GM23338 (cell line): ENCODE measurements around the gene SPI1. TPM values are rescaled to one million over a fixed set of nuclear protein-coding genes. Genes with fewer than 3 reads are reported as not detected.

Experiments used
- ATAC-seq: fragments of 200-7000 bp; cut with Tn5 transposase; 3 replicates; pipeline ENCODE4 v1.9.1; 2020
- DNase-seq: peaks from one replicate; pipeline ENCODE4 v3.0.0-alpha.2; 2015; ENCODE audit warnings: low spot score
- H2AFZ ChIP-seq: fragments of 200-600 bp; sonication (generic); 2 replicates; pipeline ENCODE4 v1.8.0; 2016; ENCODE audit warnings: antibody characterized with exemption, mild to moderate bottlenecking, moderate library complexity
- H3F3A ChIP-seq: fragments of 200-600 bp; sonication (generic); replicated peaks from 2 replicates; pipeline ENCODE4 v1.8.0; 2017; ENCODE audit warnings: antibody characterized with exemption, mixed run types, low read depth
- H3K27ac ChIP-seq: fragments of 200-600 bp; sonication (generic); 2 replicates; pipeline ENCODE4 v1.6.1; 2016; ENCODE audit warnings: low read depth
- H3K27me3 ChIP-seq: fragments of 200-600 bp; sonication (generic); 2 replicates; pipeline ENCODE4 v1.8.0; 2016; ENCODE audit warnings: mild to moderate bottlenecking, mixed run types, moderate library complexity; ENCODE audit not compliant: insufficient read depth
- H3K36me3 ChIP-seq: fragments of 200-600 bp; sonication (generic); 2 replicates; pipeline ENCODE4 v1.8.0; 2016; ENCODE audit warnings: mild to moderate bottlenecking; ENCODE audit not compliant: insufficient read depth
- H3K4me1 ChIP-seq: fragments of 200-600 bp; sonication (generic); 2 replicates; pipeline ENCODE4 v1.8.0; 2016; ENCODE audit warnings: mild to moderate bottlenecking, moderate library complexity; ENCODE audit not compliant: insufficient read depth
- H3K4me2 ChIP-seq: fragments of 200-600 bp; sonication (generic); 2 replicates; pipeline ENCODE4 v1.7.1; 2017; ENCODE audit warnings: mixed run types
- H3K4me3 ChIP-seq: fragments of 200-600 bp; sonication (generic); 2 replicates; pipeline ENCODE4 v1.6.1; 2016; ENCODE audit warnings: mixed run types
- H3K79me2 ChIP-seq: fragments of 200-600 bp; sonication (generic); replicated peaks from 2 replicates; pipeline ENCODE4 v1.8.0; 2017; ENCODE audit warnings: mild to moderate bottlenecking; ENCODE audit not compliant: insufficient read depth
- H3K9me2 ChIP-seq: fragments of 200-600 bp; sonication (generic); 2 replicates; pipeline ENCODE4 v1.8.0; 2017; ENCODE audit not compliant: insufficient read depth
- H4K20me1 ChIP-seq: fragments of 200-600 bp; sonication (generic); replicated peaks from 2 replicates; pipeline ENCODE4 v1.8.0; 2017; ENCODE audit warnings: mild to moderate bottlenecking; ENCODE audit not compliant: insufficient read depth
- H3K27ac Mint-ChIP-seq: 2 replicates; pipeline ENCODE4 v1.8.0; 2020; ENCODE audit warnings: inconsistent platforms, mild to moderate bottlenecking, moderate library complexity, mixed read lengths
- H3K27me3 Mint-ChIP-seq: 3 replicates; pipeline ENCODE4 v1.8.0; 2022; ENCODE audit warnings: low read depth, mild to moderate bottlenecking, moderate library complexity, mixed read lengths, inconsistent platforms; ENCODE audit not compliant: insufficient read depth, poor library complexity
- H3K36me3 Mint-ChIP-seq: 3 replicates; pipeline ENCODE4 v1.8.0; 2021; ENCODE audit warnings: low read depth, mild to moderate bottlenecking, inconsistent platforms, moderate library complexity, mixed read lengths
- H3K4me1 Mint-ChIP-seq: 3 replicates; pipeline ENCODE4 v1.8.0; 2020; ENCODE audit warnings: mild to moderate bottlenecking, inconsistent platforms, mixed read lengths
- H3K4me3 Mint-ChIP-seq: 3 replicates; pipeline ENCODE4 v1.8.0; 2021; ENCODE audit warnings: moderate library complexity, mild to moderate bottlenecking, inconsistent platforms, mixed read lengths
- H3K9me3 Mint-ChIP-seq: 3 replicates; pipeline ENCODE4 v1.8.0; 2020; ENCODE audit warnings: moderate library complexity, mild to moderate bottlenecking, inconsistent platforms, mixed read lengths
- CTCF ChIP-seq, 2 experiments: fragments of 200-600 bp in 1 of 2; sonication (generic) in 1 of 2; conservative IDR thresholded peaks; 2 replicates each; pipeline versions ENCODE4 v1.5.1 to v1.6.1; 2016 to 2017; ENCODE audit warnings: antibody characterized with exemption in 2 of 2, low read depth in 2 of 2, mild to moderate bottlenecking in 2 of 2, moderate library complexity in 1 of 2
- EZH2phosphoT487 ChIP-seq: fragments of 200-600 bp; sonication (generic); IDR thresholded peaks from one replicate; pipeline ENCODE4 v1.8.1; 2018; ENCODE audit warnings: antibody characterized with exemption; ENCODE audit not compliant: unreplicated experiment
- JUNB ChIP-seq: IDR thresholded peaks from one replicate; pipeline ENCODE4 v1.6.1; 2016; ENCODE audit warnings: antibody characterized with exemption; ENCODE audit not compliant: unreplicated experiment
- POLR2AphosphoS5 ChIP-seq: IDR thresholded peaks from 2 replicates; pipeline ENCODE4 v1.6.1; 2016; ENCODE audit warnings: antibody characterized with exemption, low read depth
- ZNF331 ChIP-seq: fragments of 250-450 bp; sonication (Bioruptor Pico); IDR thresholded peaks from 2 replicates; pipeline ENCODE4 v1.5.0; 2020; ENCODE audit warnings: low read depth, mild to moderate bottlenecking, moderate library complexity
- polyA plus RNA-seq: library from polyadenylated mRNA; unstranded; fragments of >200 nt; fragmentation: Nextera tagmentation; extraction: Ambion mirVana; gene quantifications from 2 replicates; pipeline ENCODE4 v1.2.1, GENCODE V29; 2016
- total RNA-seq: library from RNA; depleted of rRNA; stranded (reverse); fragments of >200 nt; shearing (Covaris generic); gene quantifications from 2 replicates; pipeline ENCODE4 v1.2.3, GENCODE V29; 2014

The SPI1 gene
- total and polyA plus RNA-seq, 2 experiments from 2014 or later: 0.23 TPM; not detected in 1

GRCh38 chr11:47329987-47330931 lies 48.1 kb downstream of the SPI1 start:
- Mint-ChIP-seq H3K4me1 (no peaks in the 10 kb centered on the region), H3K4me3 (no peak overlapping the region), H3K27ac (peak overlapping the region; percentile 44; the same call in 1 of the 2 replicates), H3K9me3 (no peaks in the 10 kb centered on the region), H3K36me3 (peaks cover 12% of the 10 kb centered on the region), H3K27me3 (peaks cover 13% of the 10 kb centered on the region)
- Histone ChIP-seq H3K4me1 (no peaks in the 10 kb centered on the region), H3K36me3 (no peaks in the 10 kb centered on the region), H3K79me2 (no peaks in the 10 kb centered on the region), H3F3A (no peaks in the 10 kb centered on the region), H3K4me3 (no peak overlapping the region), H2AFZ (no peak overlapping the region), H3K27ac (no peak overlapping the region), H3K4me2 (no peak overlapping the region), H4K20me1 (no peaks in the 10 kb centered on the region; the same call in 1 of the 2 replicates), H3K27me3 (no peaks in the 10 kb centered on the region), H3K9me2 (no peaks in the 10 kb centered on the region)
- TF ChIP-seq POLR2AphosphoS5: no peak
- no peak for TF ChIP-seq ZNF331
- peak in 1 of 2 experiments; percentile 28; a peak in 2 of 4 replicates for TF ChIP-seq CTCF (conservative IDR thresholded peaks at IDR 0.05; ENCODE audit: low read depth in 2 of 2)
- DNase-seq (peak; percentile 48), ATAC-seq (peak; percentile 74)

DNA sequence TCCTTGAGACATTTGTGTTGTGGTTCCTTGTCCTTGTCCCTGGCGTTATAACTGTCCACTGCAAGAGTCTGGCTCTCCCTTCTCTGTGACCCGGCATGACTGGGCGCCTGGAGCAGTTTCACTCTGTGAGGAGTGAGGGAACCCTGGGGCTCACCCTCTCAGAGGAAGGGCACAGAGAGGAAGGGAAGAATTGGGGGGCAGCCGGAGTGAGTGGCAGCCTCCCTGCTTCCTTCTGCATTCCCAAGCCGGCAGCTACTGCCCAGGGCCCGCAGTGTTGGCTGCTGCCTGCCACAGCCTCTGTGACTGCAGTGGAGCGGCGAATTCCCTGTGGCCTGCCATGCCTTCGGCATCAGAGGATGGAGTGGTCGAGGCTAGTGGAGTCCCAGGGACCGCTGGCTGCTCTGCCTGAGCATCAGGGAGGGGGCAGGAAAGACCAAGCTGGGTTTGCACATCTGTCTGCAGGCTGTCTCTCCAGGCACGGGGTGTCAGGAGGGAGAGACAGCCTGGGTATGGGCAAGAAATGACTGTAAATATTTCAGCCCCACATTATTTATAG lies 48.8 kb downstream of the SPI1 start:
- H3K36me3 ChIP-seq: no peaks in the 10 kb centered on the region
- Mint-ChIP-seq H3K4me3 (no peak overlapping the region), H3K27me3 (peaks cover 12% of the 10 kb centered on the region), H3K27ac (no peak overlapping the region), H3K4me1 (no peaks in the 10 kb centered on the region), H3K9me3 (no peaks in the 10 kb centered on the region), H3K36me3 (peaks cover 17% of the 10 kb centered on the region)
- H3K4me2 ChIP-seq: no peak overlapping the region
- H3F3A ChIP-seq: no peaks in the 10 kb centered on the region
- DNase-seq: no peak
- H3K27me3 ChIP-seq: no peaks in the 10 kb centered on the region
- H4K20me1 ChIP-seq: no peaks in the 10 kb centered on the region; the same call in 1 of the 2 replicates
- no peaks in the 10 kb centered on the region for H3K9me2 ChIP-seq
- H3K4me3 ChIP-seq: no peak overlapping the region
- H3K4me1 ChIP-seq: no peaks in the 10 kb centered on the region
- no peak for ATAC-seq
- H2AFZ ChIP-seq: no peak overlapping the region
- no peaks in the 10 kb centered on the region for H3K79me2 ChIP-seq
- H3K27ac ChIP-seq: no peak overlapping the region
- TF ChIP-seq EZH2phosphoT487 (no peak), JUNB (no peak)
